PC-9 (cell line): ENCODE results near the gene NR4A3. TPM values are rescaled to one million over a fixed set of nuclear protein-coding genes. Genes with fewer than 3 reads are reported as not detected.
A peak's percentile ranks its signal among the peaks of the same experiment; 100 is the strongest.

Experiments
- BruUV-seq: library from RNA; stranded (reverse); fragments of 400-500 nt; replicated peaks from 2 replicates; lab custom pipeline; 2021; lab: Mats Ljungman, UMichigan
- CTCF ChIA-PET: fragments of 300-600 bp; sonication (Branson Sonifier 250); formaldehyde crosslinking; loops from one replicate; lab custom pipeline; 2022; ENCODE audit warnings: antibody characterized with exemption; lab: Charles Lee
- POLR2A ChIA-PET: fragments of 300-600 bp; sonication (Branson Sonifier 250); formaldehyde crosslinking; loops from one replicate; lab custom pipeline; 2022; ENCODE audit warnings: antibody characterized with exemption; ENCODE audit not compliant: unreplicated experiment; lab: Charles Lee
- DNase-seq, 2 experiments: peaks; one replicate each; pipeline versions ENCODE4 v3.0.0 to v3.0.0-alpha.2; 2015 to 2022; ENCODE audit warnings: mixed read lengths in 1 of 2
- H2AFZ ChIP-seq: fragments of 200-600 bp; sonication (generic); 2 replicates; pipeline ENCODE4 v1.8.1; 2017; ENCODE audit warnings: antibody characterized with exemption
- H3F3A ChIP-seq: fragments of 200-600 bp; sonication (generic); 2 replicates; pipeline ENCODE4 v1.8.1; 2017; ENCODE audit warnings: antibody characterized with exemption, mild to moderate bottlenecking, low read depth; ENCODE audit not compliant: insufficient read depth
- H3K27ac ChIP-seq: fragments of 200-600 bp; sonication (generic); 2 replicates; pipeline ENCODE4 v1.6.1; 2016; ENCODE audit warnings: mixed run types
- H3K27me3 ChIP-seq: fragments of 200-600 bp; sonication (generic); 2 replicates; pipeline ENCODE4 v1.6.1; 2016; ENCODE audit warnings: low read depth, mixed run types; ENCODE audit not compliant: insufficient read depth
- H3K36me3 ChIP-seq: fragments of 200-600 bp; sonication (generic); 2 replicates; pipeline ENCODE4 v1.6.1; 2016; ENCODE audit warnings: low read depth, mixed run types
- H3K4me1 ChIP-seq: fragments of 200-600 bp; sonication (generic); replicated peaks from 2 replicates; pipeline ENCODE4 v1.6.1; 2016; ENCODE audit warnings: mixed run types; ENCODE audit not compliant: insufficient read depth
- H3K4me2 ChIP-seq: fragments of 200-600 bp; sonication (generic); 2 replicates; pipeline ENCODE4 v1.6.1; 2017; ENCODE audit warnings: mixed run types
- H3K4me3 ChIP-seq: fragments of 200-600 bp; sonication (generic); 2 replicates; pipeline ENCODE4 v1.6.1; 2016; ENCODE audit warnings: mixed run types
- H3K79me2 ChIP-seq: fragments of 200-600 bp; sonication (generic); 2 replicates; pipeline ENCODE4 v1.6.1; 2017; ENCODE audit warnings: low read depth, mixed run types
- H3K9me2 ChIP-seq: fragments of 200-600 bp; sonication (generic); 2 replicates; pipeline ENCODE4 v1.8.1; 2017; ENCODE audit warnings: mild to moderate bottlenecking; ENCODE audit not compliant: insufficient read depth
- H3K9me3 ChIP-seq: fragments of 200-600 bp; sonication (generic); 2 replicates; pipeline ENCODE4 v1.8.1; 2016; ENCODE audit warnings: low read depth; ENCODE audit not compliant: insufficient read depth
- H4K20me1 ChIP-seq: fragments of 200-600 bp; sonication (generic); 2 replicates; pipeline ENCODE4 v1.8.1; 2017; ENCODE audit not compliant: insufficient read depth
- EZH2 ChIP-seq: fragments of 200-600 bp; sonication (generic); IDR thresholded peaks from 2 replicates; pipeline ENCODE4 v1.8.0; 2017; ENCODE audit warnings: antibody characterized with exemption, low read depth
- intact Hi-C: fragments of 100-400 bp; cut with micrococcal nuclease; formaldehyde crosslinking; loops from one replicate; pipeline ENCODE4 v1.10.0; 2022; ENCODE audit not compliant: unreplicated experiment
- total RNA-seq: library from RNA; stranded (reverse); gene quantifications from 2 replicates; pipeline ENCODE4 v1.2.3, GENCODE V29; 2021
- TF ChIP-seq, protein P1 (sequence below): fragments of 200-600 bp; sonication (generic); conservative IDR thresholded peaks from 2 replicates; pipeline ENCODE4 v1.6.1; 2017; ENCODE audit warnings: mixed run types, antibody characterized with exemption, mild to moderate bottlenecking, moderate library complexity

NR4A3 gene
- total RNA-seq, 1 experiment from 2014 or later: not detected

DNA sequence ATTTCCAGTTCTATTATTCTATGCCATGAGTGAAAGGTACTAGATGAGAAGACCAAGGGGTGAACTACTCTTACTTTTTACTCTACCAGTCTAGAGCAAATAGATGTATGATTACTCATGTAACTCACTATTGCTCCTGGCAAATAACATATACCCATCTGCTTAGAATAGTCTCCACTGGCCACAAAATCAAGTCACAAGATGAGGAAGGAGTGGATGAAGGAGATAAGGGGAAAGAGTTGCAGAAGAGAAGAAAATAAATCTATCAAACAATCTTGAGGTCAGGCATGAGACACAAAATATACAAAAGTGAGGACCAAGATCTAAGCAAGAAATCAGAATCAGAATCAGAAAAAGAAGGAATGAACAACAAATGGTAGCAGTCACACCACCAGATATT is 13.7 kb upstream of the NR4A3 start:
- Histone ChIP-seq H3K79me2 (no peaks in the 10 kb centered on the region), H3K9me3 (no peaks in the 10 kb centered on the region), H3K4me3 (no peak overlapping the region), H3F3A (no peaks in the 10 kb centered on the region), H3K27me3 (no peaks in the 10 kb centered on the region), H4K20me1 (no peaks in the 10 kb centered on the region), H3K36me3 (no peaks in the 10 kb centered on the region), H3K4me2 (peak overlapping the region; percentile 55; the same call in 1 of the 2 replicates), H3K27ac (no peak overlapping the region), H3K4me1 (peaks cover 15% of the 10 kb centered on the region), H2AFZ (no peak overlapping the region), H3K9me2 (no peaks in the 10 kb centered on the region)
- no TSS peak for BruUV-seq
- no peak for DNase-seq
- ChIA-PET POLR2A (no interaction called here), CTCF (no interaction called here)
- no peak for TF ChIP-seq EZH2
- TF ChIP-seq, protein P1, sequence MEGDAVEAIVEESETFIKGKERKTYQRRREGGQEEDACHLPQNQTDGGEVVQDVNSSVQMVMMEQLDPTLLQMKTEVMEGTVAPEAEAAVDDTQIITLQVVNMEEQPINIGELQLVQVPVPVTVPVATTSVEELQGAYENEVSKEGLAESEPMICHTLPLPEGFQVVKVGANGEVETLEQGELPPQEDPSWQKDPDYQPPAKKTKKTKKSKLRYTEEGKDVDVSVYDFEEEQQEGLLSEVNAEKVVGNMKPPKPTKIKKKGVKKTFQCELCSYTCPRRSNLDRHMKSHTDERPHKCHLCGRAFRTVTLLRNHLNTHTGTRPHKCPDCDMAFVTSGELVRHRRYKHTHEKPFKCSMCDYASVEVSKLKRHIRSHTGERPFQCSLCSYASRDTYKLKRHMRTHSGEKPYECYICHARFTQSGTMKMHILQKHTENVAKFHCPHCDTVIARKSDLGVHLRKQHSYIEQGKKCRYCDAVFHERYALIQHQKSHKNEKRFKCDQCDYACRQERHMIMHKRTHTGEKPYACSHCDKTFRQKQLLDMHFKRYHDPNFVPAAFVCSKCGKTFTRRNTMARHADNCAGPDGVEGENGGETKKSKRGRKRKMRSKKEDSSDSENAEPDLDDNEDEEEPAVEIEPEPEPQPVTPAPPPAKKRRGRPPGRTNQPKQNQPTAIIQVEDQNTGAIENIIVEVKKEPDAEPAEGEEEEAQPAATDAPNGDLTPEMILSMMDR: no peak
- intact Hi-C loops: loop anchor here (5.0 kb wide), 5 partner anchors 204 to 789 kb away; no protein-coding TSS in a partner anchor

GRCh38 chr9:99808454-99808853 is 13.2 kb upstream of the NR4A3 start:
- no peaks in the 10 kb centered on the region for H3K9me3 ChIP-seq
- H3F3A ChIP-seq: no peaks in the 10 kb centered on the region
- no peak overlapping the region for H3K27ac ChIP-seq
- BruUV-seq: no TSS peak
- no peak overlapping the region for H3K4me2 ChIP-seq
- ChIA-PET POLR2A (no interaction called here), CTCF (no interaction called here)
- no peaks in the 10 kb centered on the region for H3K79me2 ChIP-seq
- no peak for DNase-seq
- TF ChIP-seq, protein P1: no peak
- TF ChIP-seq EZH2: no peak
- H4K20me1 ChIP-seq: no peaks in the 10 kb centered on the region
- no peaks in the 10 kb centered on the region for H3K36me3 ChIP-seq
- H2AFZ ChIP-seq: no peak overlapping the region
- peaks cover 15% of the 10 kb centered on the region for H3K4me1 ChIP-seq
- H3K9me2 ChIP-seq: no peaks in the 10 kb centered on the region
- no peak overlapping the region for H3K4me3 ChIP-seq
- H3K27me3 ChIP-seq: no peaks in the 10 kb centered on the region
- intact Hi-C loops: loop anchor here (5.0 kb wide), 5 partner anchors 204 to 789 kb away; no protein-coding TSS in a partner anchor

DNA sequence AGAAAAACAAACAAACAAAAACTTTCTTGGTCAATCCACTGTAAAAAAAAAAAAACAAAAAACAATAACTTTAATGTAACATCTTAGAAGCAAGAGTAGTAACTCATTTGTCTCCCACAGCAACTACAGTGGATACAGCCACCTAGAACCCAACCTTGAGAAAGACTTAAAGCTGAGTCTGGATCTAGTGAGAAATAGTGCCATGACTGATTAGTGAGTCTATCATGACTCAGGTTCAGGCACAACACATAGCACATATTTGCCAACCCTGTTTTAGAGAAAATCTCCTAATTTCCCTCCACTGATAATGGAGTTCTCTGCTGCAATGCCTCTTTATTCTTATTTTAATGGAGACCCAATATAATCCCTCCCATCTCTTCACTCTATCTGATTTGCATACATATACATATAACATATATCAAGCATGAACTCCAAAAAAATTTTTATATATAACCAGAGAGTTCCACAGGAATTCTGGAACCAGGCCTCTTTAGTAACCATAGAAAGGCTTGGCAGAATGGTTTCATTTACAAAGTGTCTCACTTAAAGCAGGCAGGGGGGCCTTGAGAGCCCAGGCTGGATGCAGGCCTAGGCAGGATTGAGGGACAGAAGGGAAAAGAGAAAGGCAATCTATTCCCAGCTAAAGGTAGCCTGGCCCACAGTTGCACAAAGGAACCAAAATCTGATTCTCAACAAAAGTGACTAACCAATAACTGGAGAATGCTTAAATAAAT is 11.9 kb upstream of the NR4A3 start:
- no peak for DNase-seq
- CTCF ChIA-PET: no interaction called here

More for the DNA sequence above, 11.9 kb upstream of the NR4A3 start:
- Histone ChIP-seq H4K20me1 (no peaks in the 10 kb centered on the region), H3K79me2 (no peaks in the 10 kb centered on the region), H3K4me2 (no peak overlapping the region), H3K9me3 (no peaks in the 10 kb centered on the region), H3K9me2 (no peaks in the 10 kb centered on the region), H3F3A (no peaks in the 10 kb centered on the region), H3K4me1 (peaks cover 15% of the 10 kb centered on the region), H3K27me3 (no peaks in the 10 kb centered on the region), H3K36me3 (no peaks in the 10 kb centered on the region), H3K27ac (no peak overlapping the region), H3K4me3 (no peak overlapping the region), H2AFZ (no peak overlapping the region)
- intact Hi-C loops: loop anchor here (5.0 kb wide), 5 partner anchors 203 to 788 kb away; no protein-coding TSS in a partner anchor
- no peak for TF ChIP-seq EZH2
- TF ChIP-seq, protein P1: no peak
- no TSS peak for BruUV-seq
- POLR2A ChIA-PET: no interaction called here
